Measurements from ENCODE around the gene SPEF2.

SPEF2 gene

GRCh38 chr5:35838370-35839042 lies 220.8 kb downstream of the SPEF2 start:
- TF ChIP-seq CTCF (IDR thresholded peaks at IDR 0.05) = no peak

- TF ChIP-seq CTCF (IDR thresholded peaks at IDR 0.05) = no peak
Observed at GRCh38 chr5:35842856-35843255, 225.2 kb downstream of the SPEF2 start.

- no peak for TF ChIP-seq CTCF (IDR thresholded peaks at IDR 0.05)
Observed at GRCh38 chr5:35847491-35847890, 229.8 kb downstream of the SPEF2 start.

GRCh38 chr5:35847961-35848360 lies 230.3 kb downstream of the SPEF2 start:
- no peak for TF ChIP-seq CTCF (IDR thresholded peaks at IDR 0.05)

GRCh38 chr5:35849860-35850259 lies 232.2 kb downstream of the SPEF2 start:
- TF ChIP-seq CTCF (IDR thresholded peaks at IDR 0.05) = no peak

GRCh38 chr5:35850967-35851680 lies 233.5 kb downstream of the SPEF2 start:
- TF ChIP-seq CTCF (IDR thresholded peaks at IDR 0.05) = no peak

- no peak for TF ChIP-seq CTCF (IDR thresholded peaks at IDR 0.05)
Observed at GRCh38 chr5:35852084-35852734, 234.5 kb downstream of the SPEF2 start.
